Omental fat pad (tissue), 4 donors: ENCODE data around the gene ANAPC1. TPM values are rescaled to one million over a fixed set of nuclear protein-coding genes. Genes with fewer than 3 reads are reported as not detected.
A peak's percentile ranks its signal among the peaks of the same experiment; 100 is the strongest.

ENCODE experiments used
- ATAC-seq: fragments of 150-250 bp; one replicate; pipeline ENCODE4 v1.9.1; 2016; ENCODE audit warnings: mild to moderate bottlenecking, moderate library complexity; ENCODE audit not compliant: low FRiP score
- DNase-seq: peaks from one replicate; pipeline ENCODE4 v3.0.0-alpha.2; 2019; ENCODE audit warnings: low spot score
- total RNA-seq, 4 donors: library from RNA; depleted of rRNA; stranded (reverse); fragments of >200 nt; gene quantifications; one replicate each; pipeline ENCODE4 v1.1.0, GENCODE V29; 2016
- TF ChIP-seq, protein P1 (sequence below), 3 donors: fragments of 450-650 bp; IDR thresholded peaks; one replicate each; pipeline ENCODE4 v1.5.1; 2016 to 2017; ENCODE audit warnings: antibody characterized with exemption in 3 of 3, mild to moderate bottlenecking in 3 of 3, moderate library complexity in 2 of 3

Gene ANAPC1
- total RNA-seq, 4 donors from 2014 or later, result 30.3 to 59.6 (median 38.5) TPM

DNA sequence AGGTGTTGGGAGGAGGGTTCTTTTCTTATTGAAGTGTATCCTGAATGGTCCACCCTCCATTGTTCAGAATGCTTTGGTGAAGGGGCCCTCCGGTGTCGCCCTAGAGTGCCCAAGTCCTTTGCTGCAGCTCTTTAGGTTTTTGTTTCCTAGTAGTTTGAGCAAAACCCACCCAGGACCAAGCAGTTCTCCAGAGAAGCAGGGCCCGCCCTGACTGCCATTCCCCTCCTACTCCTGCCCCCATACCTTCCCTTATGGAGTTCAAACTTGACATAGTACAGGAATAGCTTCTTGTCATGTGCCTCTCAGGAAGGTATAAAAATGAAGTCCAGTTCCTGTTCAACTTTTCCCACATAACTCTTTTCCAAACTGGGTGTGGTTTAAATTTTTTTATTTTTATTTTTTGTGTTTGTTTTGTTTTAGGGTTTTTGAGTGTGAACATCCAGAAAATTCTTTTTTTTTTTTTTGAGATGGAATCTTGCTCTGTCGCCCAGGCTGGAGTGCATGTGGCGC, 20.0 kb upstream of the ANAPC1 start:
- DNase-seq, result no peak
- ATAC-seq, result no peak
- TF ChIP-seq, protein P1, sequence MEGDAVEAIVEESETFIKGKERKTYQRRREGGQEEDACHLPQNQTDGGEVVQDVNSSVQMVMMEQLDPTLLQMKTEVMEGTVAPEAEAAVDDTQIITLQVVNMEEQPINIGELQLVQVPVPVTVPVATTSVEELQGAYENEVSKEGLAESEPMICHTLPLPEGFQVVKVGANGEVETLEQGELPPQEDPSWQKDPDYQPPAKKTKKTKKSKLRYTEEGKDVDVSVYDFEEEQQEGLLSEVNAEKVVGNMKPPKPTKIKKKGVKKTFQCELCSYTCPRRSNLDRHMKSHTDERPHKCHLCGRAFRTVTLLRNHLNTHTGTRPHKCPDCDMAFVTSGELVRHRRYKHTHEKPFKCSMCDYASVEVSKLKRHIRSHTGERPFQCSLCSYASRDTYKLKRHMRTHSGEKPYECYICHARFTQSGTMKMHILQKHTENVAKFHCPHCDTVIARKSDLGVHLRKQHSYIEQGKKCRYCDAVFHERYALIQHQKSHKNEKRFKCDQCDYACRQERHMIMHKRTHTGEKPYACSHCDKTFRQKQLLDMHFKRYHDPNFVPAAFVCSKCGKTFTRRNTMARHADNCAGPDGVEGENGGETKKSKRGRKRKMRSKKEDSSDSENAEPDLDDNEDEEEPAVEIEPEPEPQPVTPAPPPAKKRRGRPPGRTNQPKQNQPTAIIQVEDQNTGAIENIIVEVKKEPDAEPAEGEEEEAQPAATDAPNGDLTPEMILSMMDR (IDR thresholded peaks at IDR 0.05), result no peak

- no peak for DNase-seq
- TF ChIP-seq, protein P1 (IDR thresholded peaks at IDR 0.05), result no peak
- ATAC-seq, result no peak
These were observed 19.5 kb upstream of the ANAPC1 start for GRCh38 chr2:111903516-111903915.

GRCh38 chr2:111900859-111901258, 16.9 kb upstream of the ANAPC1 start:
- ATAC-seq, result no peak
- no peak for DNase-seq
- TF ChIP-seq, protein P1 (IDR thresholded peaks at IDR 0.05), result no peak

GRCh38 chr2:111898703-111899514, 14.9 kb upstream of the ANAPC1 start:
- ATAC-seq (peak; percentile 34), DNase-seq (peak; percentile 41)
- TF ChIP-seq, protein P1 (IDR thresholded peaks at IDR 0.05), result no peak

DNA sequence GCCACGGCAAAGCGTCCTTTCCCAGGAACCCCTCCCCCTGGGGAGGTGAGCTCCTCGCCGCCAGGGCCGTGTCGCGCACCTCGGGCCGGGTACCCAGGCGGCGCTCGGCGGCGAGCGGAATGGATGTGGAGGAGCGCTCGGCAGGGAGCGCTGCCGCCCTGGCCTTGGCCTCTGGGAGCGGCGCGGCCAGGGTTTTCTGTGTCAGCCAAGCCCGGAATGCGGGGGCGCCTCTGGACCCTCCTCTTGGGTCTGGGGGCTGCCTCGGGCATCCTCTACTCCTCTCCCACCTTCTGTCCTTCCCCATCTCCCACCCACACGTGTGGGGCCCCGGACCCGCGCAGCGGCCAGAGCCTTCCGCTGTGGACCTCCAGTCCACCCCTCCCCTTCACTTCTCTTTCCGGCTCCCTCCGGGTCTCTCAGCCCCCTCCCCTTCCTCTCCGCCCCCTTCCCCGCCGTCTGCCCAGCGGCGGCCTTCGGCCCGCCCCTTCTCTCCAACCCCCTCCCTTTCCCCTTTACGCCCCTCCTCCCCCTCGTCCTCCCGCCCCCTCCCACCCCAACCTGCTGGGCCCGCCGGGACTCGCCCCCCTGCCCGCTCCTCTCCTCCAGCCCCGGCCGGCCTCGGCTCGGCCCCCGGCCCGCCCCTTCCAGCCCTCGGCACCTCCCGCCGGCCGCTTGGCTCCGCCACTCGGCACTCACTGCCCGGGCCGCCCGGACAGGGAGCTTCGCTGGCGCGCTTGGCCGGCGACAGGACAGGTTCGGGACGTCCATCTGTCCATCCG, 14.1 kb upstream of the ANAPC1 start, which contains the start of gene MERTK:
MERTK (plus strand) TSS at position 684 of the 779 bp plus-strand sequence. CDS start 129 bp downstream, outside the sequence.
- DNase-seq (peak; percentile 40), ATAC-seq (peak; percentile 90)
- TF ChIP-seq, protein P1 (IDR thresholded peaks at IDR 0.05), result no peak

GRCh38 chr2:111897630-111897923, 13.6 kb upstream of the ANAPC1 start:
- DNase-seq, result no peak
- TF ChIP-seq, protein P1 (IDR thresholded peaks at IDR 0.05), result no peak
- peak; percentile 2 for ATAC-seq
